Sciatic nerve (tissue), 2 donors: ENCODE measurements around the gene EXPH5. TPM values are rescaled to one million over a fixed set of nuclear protein-coding genes. Genes with fewer than 3 reads are reported as not detected.
"Not testable (repeated sequence)": the region's sequence is repeated elsewhere in the genome, so short reads cannot be mapped to it uniquely, and the experiment has no call there.

Experiments
- ATAC-seq: fragments of 200-7000 bp; cut with Tn5 transposase; one replicate; pipeline ENCODE4 v1.9.1; 2020; ENCODE audit warnings: mild to moderate bottlenecking, moderate library complexity
- DNase-seq: peaks from one replicate; pipeline ENCODE4 v3.0.0-alpha.2; 2020; ENCODE audit warnings: low spot score
- intact Hi-C: fragments of 100-400 bp; cut with DNase I; formaldehyde crosslinking; loops from one replicate; pipeline ENCODE4 v1.14.2; 2022
- total RNA-seq: library from RNA; stranded (reverse); fragmentation: NEBNext Ultra II Directional; extraction: Animal tissue kit (Norgen Biotek cat#: 25700); gene quantifications from one replicate; pipeline ENCODE4 v1.2.1, GENCODE V29; 2021
- donor health status: DM: no; HTN: no; CAD: no.
- donor health status: DM: no; HTN: no; CAD: no.

EXPH5 gene, protein sequence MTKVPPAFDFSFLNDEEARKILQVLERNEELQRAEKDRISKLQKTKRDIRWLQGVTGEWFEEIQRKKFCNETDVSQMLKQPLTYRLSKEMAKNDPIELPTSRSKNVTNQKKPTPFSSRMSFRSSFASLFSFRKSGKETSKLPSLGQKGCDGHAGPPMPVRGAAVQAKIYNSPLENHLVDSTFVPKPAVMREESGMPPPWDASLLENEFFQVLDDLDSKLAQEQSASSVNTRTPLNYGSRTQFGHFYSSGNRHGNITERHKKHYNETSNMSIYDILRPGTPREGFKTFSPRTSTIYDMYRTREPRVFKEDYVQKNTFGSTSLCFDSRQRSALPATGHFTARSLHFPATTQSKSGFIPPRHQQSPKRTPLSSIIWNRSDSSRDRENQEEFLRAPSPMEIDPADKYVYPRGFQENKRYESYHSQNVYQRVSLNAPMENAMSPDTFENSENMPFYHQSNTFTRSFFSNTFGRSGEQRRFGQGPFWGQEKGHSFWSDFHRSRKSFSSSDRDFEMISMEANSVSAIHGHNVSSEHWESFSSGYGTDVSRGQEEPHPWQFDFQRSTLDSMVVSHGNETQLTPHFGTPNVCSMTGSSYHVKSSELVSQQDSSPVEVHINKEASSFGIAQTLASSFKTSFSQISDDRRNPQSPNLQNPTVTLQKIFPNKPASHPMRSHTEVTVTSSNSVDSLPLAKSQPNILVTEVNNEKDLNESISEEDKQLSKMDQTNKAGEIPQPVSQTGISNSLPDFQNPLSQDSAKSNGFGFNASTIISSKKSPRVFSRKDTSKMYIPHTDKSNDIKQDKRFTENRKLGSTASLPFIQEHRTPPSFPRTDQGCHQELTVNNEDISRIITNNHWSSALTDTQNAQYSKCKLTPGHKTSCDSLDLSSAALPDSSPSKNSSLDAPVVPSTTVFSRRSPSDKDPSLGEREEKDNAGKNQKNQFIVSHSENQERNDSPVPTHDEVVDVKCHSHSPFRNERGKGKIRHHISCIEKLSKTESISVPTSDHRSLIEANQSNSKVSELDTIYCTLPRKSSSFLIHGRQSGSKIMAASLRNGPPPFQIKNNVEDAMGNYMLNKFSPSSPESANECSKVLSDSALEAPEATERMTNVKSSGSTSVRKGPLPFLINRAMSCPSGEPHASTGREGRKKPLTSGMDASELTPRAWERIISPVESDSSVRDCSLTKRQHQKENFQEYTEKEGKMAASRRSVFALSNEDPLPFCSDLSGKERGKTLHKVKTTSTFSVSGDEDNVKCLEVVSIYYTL (N-terminal part only)
- 11.9 TPM for total RNA-seq

DNA sequence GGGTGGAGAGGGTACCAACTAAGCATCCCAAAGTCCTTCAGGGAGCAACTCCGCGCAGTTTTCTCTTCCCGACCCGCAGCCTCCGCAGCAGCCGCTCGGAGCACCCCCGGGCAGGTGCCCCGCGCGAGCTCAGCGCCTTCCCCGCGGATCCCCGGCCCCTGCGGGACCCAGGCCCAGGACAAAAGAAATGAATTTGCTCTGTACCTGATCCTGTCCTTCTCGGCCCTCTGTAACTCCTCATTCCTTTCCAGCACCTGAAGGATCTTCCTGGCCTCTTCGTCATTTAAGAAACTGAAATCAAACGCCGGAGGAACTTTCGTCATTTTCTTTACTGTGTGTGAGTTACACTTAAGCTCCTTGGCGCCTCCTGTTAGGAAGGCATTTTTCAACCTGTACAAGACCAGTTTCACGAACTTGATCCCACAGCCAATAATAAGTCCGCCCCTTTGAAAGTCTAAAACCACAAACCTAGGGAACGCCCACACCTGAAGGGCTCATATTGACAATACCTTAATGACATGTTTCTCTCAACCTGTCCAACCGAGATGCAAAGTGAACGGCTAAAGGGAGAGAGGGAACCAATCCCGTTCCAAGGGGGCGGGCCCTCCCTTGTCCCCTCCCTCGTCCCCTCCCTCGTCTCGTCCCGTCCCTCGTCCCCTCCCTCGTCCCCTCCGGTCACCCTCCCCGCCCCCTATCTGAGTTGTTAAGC is at the start of gene EXPH5:
EXPH5 (minus strand) TSS at position 555 of the 709 bp plus-strand sequence; CDS start at position 323, 232 bp downstream.
- DNase-seq (peak; percentile 86), ATAC-seq (peak; percentile 93)
- intact Hi-C loops, result no loop called here

DNA sequence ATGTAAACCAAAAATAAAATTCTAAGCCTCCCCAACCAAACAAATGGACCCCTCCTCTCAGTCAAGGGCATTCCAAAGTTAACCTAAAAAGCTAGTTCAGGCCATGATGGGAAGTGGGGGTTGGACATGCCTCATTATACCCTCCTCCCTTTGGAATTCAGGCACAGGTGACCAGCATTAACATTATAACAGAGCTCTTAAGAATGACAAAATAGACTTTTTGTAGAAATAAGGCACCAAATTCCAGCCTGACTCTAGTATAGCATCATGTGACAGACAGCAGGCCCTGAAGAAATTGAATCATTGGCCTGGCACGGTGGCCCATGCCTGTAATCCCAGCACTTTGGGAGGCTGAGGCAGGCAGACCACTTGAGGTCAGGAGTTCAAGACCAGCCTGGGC is 48.2 kb upstream of the EXPH5 start:
- DNase-seq, ATAC-seq: not testable (repeated sequence)
- intact Hi-C loops, result loop anchor here (10.0 kb wide), 1 partner anchor 517 kb away; the partner anchor contains the start of gene ACAT1

DNA sequence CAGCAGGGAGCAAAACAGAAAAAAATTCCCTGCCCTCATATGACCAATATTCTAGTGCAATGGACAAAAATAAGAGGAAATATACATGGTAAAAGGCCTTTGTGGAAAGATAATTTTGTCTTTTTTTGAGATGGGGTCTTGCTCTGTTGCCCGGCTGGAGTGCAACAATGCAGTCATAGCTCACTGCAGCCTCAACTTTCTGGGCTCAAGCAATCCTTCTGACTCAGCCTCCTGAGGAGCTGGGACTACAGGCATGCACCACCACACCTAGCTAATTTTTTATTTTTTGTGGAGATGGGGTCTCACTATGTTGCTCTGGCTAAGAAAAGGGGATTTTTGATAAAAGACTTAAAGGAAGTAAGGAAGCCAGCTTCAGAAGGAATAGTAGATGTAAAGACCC is 45.6 kb upstream of the EXPH5 start:
- no peak for ATAC-seq
- DNase-seq, result no peak
- intact Hi-C loops, result no loop called here

DNA sequence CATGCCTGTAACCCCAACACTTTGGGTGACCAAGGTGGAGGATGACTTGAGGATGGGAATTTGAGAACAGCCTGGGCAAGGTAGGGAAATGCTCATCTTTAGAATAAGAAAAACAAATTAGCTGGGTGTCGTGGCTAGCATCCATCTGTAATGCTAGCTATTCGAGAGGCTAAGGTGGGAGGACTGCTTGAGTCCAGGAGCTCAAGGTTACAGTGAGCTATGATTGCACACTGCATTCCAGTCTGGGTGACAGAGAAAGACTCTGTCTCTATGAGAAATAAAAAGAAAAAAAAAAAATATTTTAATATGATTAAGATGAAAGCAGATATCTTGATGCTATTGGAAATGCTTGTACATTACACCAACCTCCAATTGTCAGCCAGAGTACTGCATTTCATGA is 42.7 kb upstream of the EXPH5 start:
- DNase-seq (no peak), ATAC-seq (no peak)
- intact Hi-C loops, result no loop called here

DNA sequence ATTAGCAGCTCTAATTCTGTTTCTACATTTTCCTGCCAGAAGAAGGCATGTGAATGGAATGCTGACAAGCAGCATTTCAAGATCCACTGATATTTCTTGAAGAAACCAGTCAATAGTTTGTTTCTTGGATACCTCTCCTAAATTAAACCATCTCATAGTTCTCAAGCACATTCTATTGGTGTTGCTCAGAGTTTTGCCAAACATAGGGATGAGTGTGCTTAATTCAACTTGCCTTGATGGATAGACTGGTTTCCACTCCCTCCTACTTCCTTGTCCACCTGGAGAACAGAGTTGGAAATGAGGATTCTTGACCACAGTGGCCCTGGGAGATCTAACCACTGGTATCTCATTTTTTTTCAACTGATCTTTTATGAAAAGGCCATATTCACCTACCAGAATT is 41.5 kb upstream of the EXPH5 start:
- intact Hi-C loops, result no loop called here
- ATAC-seq (no peak), DNase-seq (no peak)

DNA sequence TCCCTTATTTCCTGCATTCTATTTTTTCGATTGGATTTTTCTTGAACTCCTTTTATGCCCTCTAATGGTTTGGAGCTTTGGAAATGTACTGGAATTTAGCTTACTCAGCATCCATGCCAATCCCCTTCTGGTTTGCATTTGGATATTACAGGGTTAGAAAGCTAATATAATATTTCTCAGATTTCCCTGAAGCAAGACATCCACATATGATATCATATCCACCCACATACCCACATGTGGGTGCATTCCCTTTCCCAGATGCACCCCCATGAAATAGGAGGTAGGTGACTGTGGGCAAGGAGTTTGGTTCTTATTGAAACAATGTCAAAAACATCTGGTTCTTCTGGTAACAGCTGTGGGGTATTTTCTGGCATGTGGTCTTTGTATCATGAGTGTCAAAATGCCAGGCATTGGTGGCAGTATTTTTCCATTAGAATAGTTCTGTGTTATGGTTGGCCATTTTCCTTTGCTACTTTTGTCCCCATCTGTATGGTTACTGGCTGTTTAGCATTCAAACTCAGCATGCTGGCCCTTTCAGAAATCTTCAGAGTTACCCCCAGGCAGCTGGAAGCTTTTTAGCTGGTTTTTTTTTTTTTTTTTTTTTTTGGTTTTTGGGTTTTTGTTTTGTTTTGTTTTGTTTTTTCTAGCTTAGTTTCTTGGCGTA is 38.6 kb upstream of the EXPH5 start:
- ATAC-seq, result no peak
- no peak for DNase-seq
- intact Hi-C loops, result no loop called here

DNA sequence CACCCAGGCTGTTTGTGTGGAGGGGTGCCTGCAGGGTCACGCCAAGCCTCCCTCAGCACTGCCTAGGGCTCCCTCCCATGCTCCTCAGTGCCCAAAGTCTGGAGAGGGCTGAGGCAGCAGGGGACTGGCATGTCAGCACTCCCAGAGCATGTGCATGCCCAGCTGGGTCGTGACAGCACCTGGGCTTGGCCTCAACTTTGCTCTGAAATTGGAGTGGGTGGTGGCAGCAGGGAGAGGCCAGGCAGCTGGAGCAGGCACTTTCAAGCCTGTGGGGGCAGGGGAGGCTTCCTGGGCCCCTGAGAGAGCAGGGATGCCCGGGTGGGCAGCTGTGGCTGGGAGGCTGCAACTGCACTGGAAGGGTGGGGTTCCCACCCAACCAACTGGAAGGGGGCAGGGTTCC is 35.7 kb upstream of the EXPH5 start:
- DNase-seq (no peak), ATAC-seq (no peak)
- intact Hi-C loops, result no loop called here

DNA sequence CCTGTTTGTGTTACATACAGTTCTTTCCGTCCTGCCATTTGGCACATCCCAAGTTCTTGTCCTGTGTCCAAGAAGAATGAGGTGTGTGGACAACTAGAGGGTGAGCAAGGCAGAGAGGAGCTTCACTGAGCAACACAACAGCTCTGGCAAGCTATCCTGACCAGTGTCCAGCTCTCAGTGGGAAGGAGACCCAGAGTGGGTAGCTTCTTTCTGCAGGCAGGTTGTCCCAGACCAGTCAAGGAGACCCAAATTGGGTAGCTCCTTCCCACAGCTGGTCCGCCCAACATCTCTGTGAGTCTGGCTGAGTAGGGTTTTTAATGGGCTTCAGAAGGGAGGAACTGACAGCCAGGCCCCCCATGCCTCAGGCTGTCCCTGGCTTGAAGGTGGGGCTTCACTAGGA is 35.2 kb upstream of the EXPH5 start:
- intact Hi-C loops, result no loop called here
- no peak for ATAC-seq

DNA sequence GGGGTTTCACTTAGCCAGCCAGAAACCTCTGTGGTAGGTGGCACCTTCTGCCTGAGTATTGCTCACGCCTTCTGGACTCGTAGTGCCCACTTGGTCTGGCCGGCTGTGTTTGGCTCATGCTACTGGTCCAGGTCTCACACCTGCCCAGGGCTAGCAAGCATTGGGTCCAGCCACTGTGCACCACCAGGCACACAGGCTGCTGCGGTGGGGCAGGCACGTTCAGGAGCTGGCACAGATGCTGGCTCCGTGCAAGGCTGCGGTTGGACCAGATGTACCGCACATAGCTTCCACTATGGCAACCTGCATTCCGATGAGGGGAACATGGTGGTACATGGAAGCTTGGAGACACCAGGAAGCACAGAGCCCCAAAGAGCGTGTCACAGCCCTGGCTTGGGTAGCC is 34.8 kb upstream of the EXPH5 start:
- DNase-seq (no peak), ATAC-seq (no peak)
- intact Hi-C loops, result no loop called here

More for the DNA sequence above, 35.2 kb upstream of the EXPH5 start:
- no peak for DNase-seq

DNA sequence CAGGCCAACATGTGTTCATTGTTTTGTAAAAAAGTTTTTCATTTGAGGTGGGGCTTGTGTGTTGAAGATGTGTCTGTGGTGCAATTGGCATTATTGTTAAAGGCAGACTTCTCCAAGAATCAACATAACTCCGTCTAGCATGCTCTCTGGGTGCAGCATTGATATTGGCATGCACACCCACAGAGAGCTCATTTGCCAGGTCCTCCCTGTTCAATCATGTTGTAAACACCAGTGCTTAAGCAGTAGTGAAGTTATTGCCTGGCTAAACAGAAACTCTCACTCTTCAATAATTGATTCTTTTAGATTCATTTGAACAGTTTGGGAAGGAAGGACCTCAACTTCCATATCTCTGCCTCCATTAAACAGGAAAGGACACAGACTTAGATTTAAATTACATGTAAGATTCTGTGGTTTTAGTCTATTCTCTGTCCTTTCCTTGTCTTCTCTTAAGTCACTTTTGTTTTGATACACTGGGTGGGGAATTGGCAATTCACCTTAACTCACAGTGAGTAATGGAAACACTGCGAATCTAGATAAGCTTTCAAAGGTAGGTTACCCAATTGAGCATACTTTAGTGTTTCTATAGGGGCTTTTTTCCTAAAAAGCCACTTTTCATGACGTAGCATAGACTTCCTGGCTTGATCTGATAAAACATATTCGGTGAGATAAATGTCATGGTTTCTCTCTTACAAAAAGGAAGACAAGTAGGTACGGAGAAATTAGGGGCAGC is 30.8 kb upstream of the EXPH5 start:
- ATAC-seq, result no peak
- intact Hi-C loops, result no loop called here

DNA sequence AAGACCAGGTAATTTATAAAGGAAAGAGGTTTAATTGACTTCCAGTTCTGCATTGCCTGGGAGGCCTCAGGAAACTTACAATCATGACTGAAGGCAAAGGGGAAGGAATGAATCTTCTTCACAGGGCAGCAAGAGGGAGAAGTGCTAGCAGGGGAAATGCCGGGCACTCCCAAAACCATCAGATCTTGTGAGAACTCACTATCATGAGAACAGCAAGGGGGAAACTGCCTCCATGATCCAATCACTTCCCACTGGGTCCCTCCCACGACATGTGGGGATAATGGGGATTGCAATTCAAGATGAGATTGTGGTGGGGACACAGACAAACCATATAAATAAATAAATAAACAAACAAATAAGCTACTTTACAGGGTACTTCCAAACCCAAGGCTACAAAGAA is 28.8 kb upstream of the EXPH5 start:
- no peak for ATAC-seq
- intact Hi-C loops, result no loop called here
- no peak for DNase-seq

More for the DNA sequence above, 30.8 kb upstream of the EXPH5 start:
- DNase-seq, result no peak

DNA sequence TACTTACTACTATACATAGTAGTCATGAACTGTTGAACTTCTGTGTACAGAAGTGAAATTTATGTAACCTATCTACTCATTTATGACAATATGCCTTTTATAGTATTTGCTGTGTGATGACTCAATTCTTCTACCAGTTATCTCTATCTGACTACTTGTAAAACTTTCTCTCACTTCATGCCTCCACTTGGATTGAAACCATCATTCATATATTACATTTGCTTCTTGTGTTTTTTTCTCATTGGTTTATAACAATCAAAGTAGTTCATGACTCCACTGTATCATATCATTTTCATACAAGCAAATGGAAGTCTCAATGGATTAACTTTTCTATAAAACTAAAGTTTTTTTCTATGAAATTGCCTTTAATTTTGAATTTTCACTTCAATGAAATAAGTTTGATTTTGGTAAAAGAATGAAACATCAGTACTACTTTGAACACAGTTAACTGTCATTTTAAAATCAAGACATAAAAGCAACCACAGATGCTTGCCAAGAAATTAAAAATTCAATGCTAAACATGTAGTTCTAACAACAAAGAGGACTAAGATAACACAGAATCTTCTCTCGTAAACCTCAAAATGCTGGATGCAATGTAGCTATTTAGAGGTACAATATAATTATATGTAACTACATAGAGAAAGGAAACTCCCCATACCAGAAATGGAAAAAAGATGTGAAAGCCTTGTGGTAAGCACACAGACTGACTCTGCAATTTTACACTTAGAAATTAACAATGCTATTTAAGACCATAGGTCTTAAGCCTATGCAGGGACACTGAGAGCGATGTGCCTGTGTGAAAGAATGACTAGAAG is 27.6 kb upstream of the EXPH5 start:
- intact Hi-C loops, result no loop called here

DNA sequence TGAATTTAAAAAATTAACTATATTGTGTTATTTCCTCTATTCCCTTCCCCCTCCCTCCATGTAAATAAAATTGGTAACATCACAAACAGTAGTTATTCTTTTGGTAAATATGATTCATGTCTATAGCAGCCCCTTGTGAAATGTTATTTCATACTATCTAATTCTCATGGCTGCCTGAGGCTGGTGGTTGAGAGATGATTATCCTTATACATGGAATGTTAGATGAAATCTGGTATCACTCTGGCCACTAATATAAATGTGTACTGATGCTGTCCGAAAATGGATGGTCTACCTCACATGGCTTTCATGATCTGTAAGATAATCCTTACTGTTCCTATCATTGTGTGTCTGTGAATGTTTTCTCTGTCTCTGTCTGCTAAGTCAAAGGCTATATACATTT is 25.0 kb upstream of the EXPH5 start:
- intact Hi-C loops, result no loop called here
- ATAC-seq (no peak), DNase-seq (no peak)

More for the DNA sequence above, 27.6 kb upstream of the EXPH5 start:
- DNase-seq (no peak), ATAC-seq (no peak)

DNA sequence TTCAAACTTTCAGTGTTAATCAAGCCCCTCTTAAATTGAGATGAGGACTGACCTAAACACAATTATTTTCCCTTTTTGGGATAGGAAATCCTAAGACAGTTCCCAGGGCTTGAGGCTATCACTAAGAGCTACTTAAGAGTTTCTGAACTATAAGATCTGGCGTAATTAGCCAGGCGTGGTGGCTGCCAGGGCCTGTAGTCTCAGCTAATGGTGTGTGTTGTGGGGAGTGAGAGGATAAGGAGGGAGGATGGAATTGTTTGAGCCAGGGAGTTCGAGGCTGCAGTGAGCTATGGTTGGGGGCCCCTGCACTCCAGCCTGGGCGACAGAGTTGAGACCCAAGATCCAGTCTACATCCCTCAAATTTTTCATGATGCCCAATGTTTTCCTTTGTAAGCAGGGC is 23.5 kb upstream of the EXPH5 start:
- intact Hi-C loops, result no loop called here
- ATAC-seq, result no peak
- DNase-seq, result no peak

DNA sequence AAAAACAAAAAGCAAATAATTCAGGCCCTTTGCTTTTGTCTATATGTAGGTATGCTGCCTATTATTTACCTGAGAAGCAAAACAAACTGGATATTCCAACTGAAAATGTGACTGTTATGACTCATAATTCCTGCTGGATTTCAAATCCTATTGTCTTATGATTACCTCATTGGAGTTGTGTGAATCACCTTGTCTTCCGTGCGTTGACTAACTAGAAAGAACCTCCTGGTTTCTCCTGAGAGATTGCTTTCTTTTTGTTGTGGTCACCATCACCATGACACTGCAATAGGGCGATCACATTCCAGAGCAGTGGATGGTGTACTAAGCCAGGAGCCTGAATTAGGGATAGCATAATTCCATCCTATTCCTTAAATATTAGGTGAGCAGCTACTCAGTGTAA is 23.0 kb upstream of the EXPH5 start:
- DNase-seq (no peak), ATAC-seq (no peak)
- intact Hi-C loops, result no loop called here

DNA sequence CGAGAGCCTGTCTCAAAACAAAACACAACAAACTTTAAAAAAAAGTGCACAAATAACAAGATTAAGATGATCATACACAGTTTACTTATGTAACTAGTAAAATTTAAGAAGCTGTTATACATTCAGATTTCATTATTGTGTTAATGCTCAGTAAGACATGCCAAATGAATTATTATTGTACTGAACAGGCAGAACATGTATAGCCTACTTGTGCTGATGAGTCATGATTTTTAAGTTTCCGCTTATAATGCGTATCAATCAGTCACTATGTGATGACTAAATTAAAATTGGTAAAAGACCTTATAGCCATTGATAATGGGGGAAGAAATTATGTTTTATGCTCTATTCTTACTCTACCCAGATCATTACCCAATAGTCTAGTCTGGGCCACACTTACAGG is 20.5 kb upstream of the EXPH5 start:
- no peak for DNase-seq
- intact Hi-C loops, result no loop called here
- ATAC-seq, result no peak

DNA sequence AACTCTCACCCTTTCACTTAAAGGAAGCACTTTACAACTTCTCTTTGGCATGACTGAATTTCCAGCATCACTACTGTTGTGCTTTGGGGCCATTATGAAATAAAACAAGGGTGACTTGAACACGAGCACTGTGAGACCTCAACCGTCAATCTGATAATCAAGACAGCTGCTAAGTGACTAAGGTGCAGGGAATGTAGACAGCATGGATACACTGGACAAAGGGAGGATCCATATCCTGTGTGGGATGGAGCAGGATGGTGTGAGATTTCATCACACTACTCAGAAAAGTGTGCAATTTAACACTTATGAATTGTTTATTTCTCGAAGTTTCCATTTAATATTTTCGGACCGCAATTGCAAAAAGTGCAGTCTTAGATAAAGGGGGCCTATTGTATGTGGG is 16.1 kb upstream of the EXPH5 start:
- ATAC-seq, result no peak
- intact Hi-C loops, result no loop called here
- no peak for DNase-seq
